DMS114 treated with DMSO at 0.1 percent for 48 hours (cell line): ENCODE measurements around the gene APC2.
"Not testable (repeated sequence)": the region's sequence is repeated elsewhere in the genome, so short reads cannot be mapped to it uniquely, and the experiment has no call there.

Source experiments
- DNase-seq: peaks from one replicate; lab custom pipeline; 2025; ENCODE audit not compliant: unreplicated experiment; lab: John Stamatoyannopoulos, UW

APC2 gene

DNA sequence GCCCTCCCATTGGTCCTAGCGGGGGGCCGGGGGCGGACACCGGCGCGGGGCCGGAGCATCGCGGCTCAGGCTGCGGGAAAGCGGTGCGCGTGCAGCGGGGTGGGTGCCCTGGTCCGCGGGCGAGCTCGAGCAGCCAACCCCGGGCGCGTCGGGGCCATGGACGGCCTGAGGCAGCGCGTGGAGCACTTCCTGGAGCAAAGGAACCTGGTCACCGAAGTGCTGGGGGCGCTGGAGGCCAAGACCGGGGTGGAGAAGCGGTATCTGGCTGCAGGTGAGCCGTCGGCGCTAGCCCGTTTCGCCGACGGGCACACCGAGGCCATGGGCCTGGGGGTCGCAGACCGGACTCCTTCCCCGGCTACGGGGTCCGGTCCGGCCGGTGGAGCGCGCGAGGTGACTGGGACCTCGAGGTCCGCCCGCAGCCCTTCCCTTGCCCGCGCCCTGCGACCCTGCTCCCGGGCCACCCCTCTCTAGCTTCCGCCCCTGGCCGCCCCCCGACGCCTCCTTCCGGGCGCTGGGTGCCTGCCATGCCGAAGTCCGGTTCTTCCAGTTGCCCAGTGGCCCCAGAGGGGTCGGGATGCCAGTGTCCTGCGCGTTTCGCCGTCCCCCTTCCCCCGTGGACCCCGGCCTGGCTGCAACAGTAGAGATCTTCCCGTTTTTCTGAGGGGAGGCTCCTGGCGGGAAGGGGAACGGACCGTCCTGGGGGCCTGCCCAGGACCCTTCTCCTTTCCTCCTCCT lies 41.4 kb downstream of the APC2 start, which contains the start of gene REEP6:
TSS of gene REEP6 (plus strand) at position 68 of the 735 bp plus-strand sequence. CDS start at position 157, 89 bp downstream.
- DNase-seq: no peak

- no peak for DNase-seq
Observed at GRCh38 chr19:1491849-1492170, 41.9 kb downstream of the APC2 start.

DNA sequence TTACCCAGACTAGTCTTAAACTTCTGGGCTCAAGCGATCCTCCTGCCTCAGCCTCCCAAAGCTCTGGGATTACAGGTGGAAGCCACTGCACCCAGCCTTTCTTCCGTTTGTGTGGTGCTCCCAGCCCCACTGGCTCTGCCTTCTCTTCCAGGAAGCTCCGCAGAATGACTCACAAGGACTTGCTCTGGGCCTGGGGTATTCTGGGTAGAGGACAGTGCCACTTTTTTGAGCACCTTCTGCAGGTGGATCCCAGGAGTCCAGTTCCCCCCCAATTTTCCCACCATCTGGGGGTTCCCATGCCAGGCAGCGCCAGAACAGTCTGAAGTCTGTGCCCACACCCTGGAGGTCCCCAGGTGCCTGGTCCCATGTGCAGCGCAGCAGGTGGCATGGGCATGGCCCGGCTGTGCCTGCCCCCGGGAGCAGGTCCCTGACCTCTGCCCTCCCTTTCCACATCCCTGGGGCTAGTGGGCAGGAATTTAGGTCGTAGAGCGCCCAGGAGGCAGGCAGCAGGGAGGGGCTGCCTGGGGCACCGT lies 42.6 kb downstream of the APC2 start:
- DNase-seq: no peak

DNA sequence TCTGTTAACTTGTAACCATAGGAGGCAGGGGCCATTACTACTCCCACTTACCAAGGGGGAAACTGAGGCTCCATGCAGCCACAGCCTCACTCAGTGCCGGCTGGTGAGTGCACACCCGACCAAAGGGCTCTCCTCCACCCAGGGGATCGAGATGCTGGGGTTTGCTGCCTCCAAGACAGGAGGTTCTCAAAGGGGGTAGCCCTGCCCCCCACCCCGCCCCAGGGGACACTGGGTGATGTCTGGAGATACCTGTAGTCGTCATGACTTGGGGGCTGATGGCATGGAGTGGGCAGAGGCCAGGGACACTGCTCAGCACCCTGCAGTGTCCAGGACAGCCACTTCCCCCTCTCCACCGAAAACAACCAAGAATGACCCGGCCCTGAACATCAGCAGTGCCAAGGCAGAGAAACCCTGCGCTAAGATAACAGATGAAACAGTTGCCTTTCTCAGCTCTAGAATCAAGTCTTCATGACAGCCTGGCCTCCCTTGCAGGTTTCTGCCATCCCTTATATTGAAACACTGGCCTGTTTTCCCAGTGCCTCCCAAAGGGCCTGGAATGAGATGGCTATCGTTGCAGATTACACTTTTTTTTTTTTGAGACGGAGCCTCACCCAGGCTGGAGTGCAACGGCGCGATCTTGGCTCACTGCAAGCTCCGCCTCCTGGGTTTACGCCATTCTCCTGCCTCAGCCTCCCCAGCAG lies 44.3 kb downstream of the APC2 start:
- DNase-seq: no peak

DNA sequence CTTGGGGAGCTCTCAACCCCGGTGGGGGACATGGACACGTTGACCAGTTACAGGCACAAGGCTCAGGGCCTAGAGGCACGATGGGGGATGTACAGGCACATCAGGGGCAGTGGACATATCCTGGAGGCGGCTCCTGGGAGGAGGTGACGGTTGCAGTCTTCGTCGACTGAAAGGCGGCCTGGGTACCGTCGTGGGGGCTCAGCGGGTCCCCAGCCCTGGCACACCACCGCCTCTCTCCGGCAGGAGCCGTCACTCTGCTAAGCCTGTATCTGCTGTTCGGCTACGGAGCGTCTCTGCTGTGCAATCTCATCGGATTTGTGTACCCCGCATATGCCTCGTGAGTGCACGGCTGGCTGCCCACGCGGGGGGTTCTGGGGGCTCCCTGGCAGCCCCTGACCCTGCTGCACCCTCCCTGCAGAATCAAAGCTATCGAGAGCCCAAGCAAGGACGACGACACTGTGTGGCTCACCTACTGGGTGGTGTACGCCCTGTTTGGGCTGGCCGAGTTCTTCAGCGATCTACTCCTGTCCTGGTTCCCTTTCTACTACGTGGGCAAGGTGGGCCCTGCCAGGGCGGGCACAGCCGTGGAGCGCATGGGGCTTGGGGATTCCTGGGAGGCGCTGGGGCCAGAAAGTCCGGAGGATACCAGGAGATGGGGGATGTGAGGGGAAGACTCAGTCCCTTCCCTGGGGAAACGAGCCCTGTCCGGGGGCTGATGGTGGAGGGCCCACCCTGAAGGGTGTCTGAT lies 45.3 kb downstream of the APC2 start:
- DNase-seq: no peak

DNA sequence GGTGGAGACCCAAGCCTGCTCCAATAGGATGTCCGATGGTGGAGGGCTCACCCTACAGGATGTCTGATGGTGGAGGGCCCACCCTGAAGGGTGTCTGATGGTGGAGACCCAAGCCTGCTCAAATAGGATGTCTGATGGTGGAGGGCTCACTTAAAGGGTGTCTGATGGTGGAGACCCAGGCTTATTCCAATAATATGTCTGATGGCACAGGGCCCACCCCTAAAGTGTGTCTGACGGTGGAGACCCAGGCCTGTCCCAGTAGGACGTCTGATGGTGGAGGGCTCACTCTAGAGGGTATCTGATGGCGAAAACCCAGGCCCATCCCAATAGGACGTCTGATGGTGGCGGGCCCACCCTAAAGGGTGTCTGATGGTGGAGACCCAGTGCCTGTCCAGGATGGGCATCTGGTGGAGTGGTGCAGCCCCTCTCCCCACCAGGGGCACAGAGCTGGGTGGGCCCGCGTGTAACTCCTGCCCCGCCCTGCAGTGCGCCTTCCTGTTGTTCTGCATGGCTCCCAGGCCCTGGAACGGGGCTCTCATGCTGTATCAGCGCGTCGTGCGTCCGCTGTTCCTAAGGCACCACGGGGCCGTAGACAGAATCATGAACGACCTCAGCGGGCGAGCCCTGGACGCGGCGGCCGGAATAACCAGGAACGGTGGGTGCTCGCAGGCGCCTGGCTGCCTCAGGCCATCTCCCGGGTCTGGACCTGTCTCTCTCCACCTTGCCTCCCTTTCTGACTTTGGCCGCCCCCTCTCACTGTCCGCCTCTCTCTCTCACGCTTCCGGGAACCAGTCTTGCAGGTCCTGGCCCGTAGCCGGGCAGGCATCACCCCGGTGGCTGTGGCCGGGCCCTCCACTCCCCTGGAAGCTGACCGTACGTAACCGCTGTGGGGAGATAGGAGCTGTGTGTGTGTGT lies 46.1 kb downstream of the APC2 start:
- no peak for DNase-seq

DNA sequence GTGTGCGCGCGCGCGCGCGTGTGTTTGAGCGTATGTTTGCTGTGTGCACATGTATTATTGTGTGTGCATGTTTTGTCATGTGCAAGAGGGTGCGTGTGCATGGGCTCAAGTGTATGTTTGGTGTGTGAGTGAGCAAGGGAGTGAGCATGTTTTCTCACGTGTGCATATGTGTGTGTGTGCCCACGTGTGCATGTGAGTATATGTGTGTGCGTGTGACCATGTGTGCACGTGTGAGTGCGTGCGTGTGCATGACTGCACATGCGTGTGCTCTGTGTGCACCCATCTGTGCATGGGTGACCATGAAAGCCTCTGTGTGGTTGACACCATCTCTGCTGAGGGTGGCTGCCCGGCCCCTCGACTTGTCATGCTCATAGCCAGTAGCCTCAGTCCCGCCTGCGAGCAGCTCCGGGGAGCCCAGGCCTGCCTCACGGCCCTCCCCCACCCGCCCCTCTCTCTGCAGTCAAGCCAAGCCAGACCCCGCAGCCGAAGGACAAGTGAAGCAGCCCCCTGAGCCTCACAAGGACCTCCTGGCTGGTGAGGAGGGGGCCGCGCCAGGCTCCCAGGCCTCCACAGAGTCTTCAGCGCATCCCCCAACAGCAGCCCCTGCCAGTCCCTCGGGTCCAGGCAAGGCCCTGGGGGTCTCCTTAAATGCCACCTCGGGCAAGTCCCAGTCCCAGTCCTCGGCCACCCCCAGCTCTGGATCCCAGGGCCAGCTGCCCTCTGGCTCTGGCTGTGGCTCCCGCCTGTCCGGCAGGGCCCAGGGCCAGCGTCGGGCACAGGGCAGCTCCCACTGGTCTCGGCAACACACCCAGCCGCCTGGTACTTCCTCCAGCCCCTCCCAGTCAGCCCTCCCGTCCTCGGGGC lies 47.0 kb downstream of the APC2 start:
- no peak for DNase-seq

DNA sequence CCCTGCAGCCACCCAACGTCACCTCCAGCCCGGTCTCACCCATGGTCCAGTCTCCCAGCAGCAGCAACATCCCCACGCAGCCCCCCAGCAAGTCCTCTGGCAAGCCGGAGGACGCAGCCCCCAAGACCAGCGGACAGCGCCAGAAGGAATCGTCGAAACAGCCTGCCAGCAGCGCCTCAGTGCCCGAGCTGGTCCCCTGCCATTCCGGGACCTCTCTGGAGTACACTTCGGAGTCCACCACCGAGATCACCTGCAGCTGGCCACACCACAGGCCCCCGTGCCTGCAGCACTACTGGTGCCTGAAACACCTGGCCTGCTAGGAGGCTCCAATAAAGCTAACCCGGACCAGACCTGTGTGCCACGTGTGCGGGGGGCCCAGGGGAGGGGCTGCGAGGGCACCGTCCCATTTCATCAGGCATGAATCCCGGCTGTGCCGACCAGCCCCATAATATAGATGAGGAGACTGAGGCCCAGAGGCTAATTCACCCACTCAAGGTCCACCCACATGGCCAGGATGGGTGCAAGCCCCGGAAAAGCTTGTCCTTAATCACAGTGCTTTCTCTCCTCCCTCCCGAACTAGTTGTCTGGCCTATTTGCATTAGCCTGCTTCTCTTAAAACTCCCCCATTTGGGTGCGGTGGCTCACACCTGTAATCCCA lies 47.8 kb downstream of the APC2 start:
- no peak for DNase-seq

DNA sequence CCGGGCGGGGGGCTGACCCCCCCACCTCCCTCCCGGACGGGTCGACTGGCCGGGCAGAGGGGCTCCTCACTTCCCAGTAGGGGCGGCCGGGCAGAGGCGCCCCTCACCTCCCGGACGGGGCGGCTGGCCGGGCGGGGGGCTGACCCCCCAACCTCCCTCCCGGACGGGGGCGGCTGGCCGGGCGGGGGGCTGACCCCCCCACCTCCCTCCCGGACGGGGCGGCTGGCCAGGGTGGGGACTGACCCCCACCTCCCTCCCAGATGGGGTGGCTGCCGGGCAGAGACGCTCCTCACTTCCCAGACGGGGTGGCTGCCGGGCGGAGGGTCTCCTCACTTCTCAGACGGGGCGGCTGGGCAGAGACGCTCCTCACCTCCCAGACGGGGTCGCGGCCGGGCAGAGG lies 49.3 kb downstream of the APC2 start:
- not testable (repeated sequence) for DNase-seq

DNA sequence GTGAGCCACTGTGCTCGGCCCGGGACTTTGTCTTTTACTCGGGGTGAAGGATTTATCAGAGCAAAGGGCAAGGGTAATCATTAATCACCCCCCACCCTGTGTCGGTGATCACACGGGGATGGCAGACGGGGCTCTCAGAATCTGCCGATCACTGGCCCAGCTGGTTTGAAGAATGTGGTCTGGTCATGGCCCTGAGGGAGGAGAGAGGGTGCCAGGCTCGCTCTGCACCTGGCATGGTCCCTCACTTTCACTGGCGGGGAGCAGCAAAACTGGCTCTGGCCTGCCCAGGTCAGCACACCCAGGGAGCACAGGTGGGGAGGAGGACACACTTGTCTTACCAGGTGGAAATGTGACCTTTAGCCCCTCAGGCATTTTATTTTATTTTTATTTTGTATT lies 51.3 kb downstream of the APC2 start:
- no peak for DNase-seq

DNA sequence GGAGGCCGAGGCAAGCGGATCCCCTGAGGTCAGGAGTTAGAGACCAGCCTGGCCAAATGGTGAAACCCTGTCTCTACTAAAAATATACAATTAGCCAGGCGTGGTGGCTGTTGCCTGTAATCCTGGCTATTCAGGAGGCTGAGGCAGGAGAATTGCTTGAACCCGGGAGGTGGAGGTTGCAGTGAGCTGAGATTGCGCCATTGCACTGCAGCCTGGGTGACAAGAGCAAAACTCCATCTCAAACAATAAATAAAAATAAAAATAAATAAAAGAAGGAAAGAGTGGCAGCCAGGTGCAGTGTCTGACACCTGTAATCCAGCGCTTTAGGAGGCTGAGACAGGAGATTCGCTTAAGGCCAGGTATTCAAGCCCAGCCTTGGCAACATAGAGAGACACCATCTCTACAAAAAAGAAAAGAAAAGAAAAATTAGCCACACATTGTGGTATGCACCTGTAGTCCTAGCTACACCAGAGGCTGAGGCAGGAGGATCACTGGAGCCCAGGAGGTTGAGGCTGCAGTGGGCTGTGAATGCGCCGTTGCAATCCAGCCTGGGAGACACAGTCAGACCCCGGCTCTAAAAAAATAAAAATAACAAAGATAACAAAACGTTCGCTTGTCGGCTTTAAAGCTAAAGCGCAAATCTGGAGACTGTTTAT lies 52.6 kb downstream of the APC2 start:
- no peak for DNase-seq

DNA sequence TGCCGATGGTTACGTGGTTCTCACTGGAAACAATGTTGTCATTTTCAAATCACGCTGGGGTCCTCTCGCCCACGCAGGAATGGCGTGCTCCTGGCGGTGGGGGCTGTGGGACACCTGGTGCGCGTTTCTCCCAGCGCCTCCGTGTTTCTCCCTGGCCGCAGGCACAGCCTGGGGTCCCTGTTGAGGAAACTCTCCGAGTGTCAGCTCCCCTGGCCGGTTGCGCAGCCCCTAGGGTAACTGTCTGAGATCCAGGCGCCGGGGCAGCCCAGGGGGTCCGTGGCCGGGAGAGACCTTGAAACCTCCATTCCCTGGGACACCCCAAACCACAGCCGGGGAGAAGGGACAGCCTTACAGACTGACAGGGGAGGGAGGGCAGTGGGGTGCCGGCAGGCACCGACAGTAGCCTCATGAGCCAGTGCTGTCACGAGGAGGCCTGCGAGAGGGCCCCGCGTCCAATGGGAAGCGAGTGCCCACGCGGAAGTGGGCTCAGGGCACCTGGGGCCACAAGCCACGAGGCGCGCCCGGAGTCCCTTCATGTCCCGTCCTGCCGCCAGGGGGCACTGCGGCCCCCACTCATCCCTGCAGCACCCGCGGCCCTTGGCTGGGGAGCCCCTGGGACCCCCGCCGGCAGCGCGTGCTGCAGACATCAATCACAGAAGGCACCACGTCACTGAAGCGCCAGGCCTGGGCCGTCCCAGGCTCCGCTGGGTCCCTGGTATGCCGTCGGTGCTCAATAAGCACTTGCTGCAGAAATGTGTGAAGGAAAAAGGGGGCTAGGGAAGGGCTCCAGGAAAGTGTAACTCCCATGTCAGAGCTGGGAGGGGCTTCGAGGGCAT lies 53.4 kb downstream of the APC2 start:
- DNase-seq: no peak

DNA sequence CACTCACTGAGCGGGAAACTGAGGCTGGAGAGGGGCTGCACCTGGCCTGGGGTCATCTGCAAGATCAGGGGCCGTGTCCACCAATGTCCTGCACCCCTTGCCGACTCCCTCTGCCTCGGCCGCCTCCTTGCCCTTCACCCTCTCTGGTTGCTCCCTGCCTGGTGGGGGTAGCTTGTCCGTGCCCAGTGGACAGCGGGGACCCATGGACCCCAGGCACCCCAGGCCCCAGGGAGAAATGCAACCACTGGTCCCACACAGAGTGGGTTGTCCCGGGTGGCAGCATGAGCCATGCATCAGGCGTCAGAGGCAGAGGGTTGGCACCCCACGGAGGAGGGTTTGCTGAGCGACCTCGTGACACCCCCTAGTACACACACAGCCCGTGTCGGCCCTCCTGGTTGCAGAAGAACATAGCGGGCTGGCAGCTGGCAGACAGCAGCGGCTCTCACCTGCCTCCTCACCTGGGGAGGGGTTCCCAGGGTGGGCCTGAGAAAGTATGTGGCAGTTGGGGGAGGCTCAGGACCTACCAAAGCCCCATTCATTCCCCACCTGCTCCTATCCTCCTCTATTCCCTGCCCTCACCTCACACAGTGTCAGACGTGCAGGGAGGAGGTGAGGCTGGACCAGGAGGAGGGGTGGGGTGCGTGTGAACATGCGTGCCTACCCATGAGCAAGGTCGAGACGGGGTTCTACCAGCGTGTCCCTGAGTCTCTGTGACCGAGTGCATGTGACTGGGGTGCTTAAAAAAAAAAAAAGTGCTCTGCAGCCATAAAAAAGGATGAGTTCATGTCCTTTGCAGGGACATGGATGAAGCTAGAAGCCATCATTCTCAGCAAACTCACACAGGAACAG lies 54.2 kb downstream of the APC2 start:
- DNase-seq: no peak

DNA sequence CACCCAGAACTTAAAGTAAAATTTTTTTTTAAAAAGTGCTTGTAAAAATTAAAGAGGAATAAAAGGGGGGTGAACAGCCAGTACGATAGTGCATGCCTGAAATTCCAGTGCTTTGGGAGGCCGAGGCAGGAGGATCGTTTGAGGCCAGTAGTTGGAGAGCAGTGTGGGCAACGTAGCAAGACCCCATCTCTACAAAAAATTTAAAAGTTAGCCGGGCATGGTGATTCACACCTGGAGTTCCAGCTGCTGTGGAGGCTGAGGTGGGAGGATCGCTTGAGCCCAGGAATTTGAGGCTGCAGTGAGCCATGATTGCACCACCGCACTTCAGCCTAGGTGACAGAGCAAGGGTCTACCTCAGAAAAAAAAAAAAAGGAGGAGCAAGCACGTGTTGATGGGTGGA lies 55.1 kb downstream of the APC2 start:
- no peak for DNase-seq

DNA sequence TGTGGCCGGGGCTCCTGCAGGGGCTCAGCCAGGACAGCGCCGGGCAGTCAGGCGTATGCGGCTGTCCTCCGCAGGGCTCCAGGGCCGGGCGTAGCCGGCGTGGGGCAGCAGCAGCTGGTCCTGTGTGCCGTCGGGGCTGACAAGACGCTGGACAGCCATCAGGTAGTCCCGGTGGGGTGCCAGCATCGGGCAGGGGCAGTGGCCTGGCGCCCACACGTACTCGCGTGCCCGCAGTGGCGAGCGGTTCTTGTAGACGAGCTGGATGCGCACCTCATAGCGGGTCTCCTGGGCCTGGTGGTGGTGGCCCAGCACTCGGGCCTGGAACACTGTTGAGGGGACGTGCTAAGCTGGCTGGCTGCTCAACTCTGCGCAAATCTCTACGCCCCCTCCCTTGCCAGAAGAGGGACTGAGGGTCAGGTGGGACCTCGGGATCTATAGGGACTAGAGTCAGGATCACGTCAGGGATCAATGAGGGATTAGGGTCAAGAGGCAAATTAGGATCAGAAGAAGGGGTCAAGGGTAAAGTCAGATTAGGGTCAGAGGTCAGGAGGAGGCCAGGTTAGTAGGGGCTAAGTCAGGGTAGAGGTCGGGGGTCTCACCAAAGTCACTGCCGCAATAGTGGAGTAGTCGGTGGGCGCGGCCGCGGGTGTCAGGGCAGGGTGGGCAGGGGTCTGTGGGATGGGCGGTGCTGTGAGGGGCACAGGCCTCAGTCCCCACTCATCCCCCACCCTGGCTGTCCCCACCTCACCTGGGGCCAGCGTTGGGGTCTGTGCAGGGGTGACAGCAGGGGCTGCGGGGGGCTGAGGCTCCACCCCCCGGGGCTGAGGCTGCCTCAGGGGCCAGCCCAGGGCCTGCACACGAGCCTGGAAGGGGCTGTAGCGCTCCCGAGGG lies 56.3 kb downstream of the APC2 start:
- no peak for DNase-seq

DNA sequence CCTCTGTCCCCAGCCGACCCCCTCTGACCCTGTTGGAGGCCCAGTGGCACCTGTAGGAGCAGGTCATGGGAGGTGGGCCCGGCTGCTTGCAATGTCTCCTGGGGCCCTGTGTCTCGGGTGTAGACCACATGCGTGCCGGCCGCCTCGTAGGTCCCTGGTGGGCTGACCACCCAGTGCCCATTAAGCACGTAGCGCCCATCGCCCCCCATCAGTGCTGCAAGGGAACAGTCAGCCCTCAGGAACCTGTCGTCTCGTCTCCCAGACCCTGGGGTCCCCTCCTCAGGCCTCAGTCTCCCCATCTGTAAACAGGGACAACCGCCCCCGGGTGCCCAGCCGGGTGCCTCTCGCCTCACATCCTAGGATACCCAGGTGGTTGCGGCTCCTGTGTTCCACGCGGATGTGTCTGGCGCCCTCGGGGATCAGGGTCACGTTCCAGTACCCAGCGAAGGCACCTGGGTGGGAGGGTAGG lies 57.3 kb downstream of the APC2 start:
- no peak for DNase-seq
